Ishikawa (cell line): Measurements from ENCODE around the gene ALDH1L1.

ENCODE experiments used
- CEBPB ChIP-seq: IDR thresholded peaks from 2 replicates; pipeline ENCODE4 v1.6.1; 2012
- CREB1 ChIP-seq: IDR thresholded peaks from 2 replicates; pipeline ENCODE4 v1.6.1; 2012; ENCODE audit warnings: low read depth
- EGR1 ChIP-seq: IDR thresholded peaks from 2 replicates; pipeline ENCODE4 v1.6.1; 2012
- EP300 ChIP-seq: IDR thresholded peaks from 2 replicates; pipeline ENCODE4 v1.6.1; 2012; ENCODE audit warnings: borderline replicate concordance
- FOXM1 ChIP-seq: IDR thresholded peaks from 2 replicates; pipeline ENCODE4 v1.6.1; 2012; ENCODE audit warnings: low read depth, borderline replicate concordance
- MAX ChIP-seq: IDR thresholded peaks from 2 replicates; pipeline ENCODE4 v1.6.1; 2012
- NFIC ChIP-seq: IDR thresholded peaks from 2 replicates; pipeline ENCODE4 v1.6.1; 2012
- RAD21 ChIP-seq: IDR thresholded peaks from 2 replicates; pipeline ENCODE4 v1.6.1; 2012; ENCODE audit warnings: low read depth
- TAF1 ChIP-seq: IDR thresholded peaks from 2 replicates; pipeline ENCODE4 v1.6.1; 2012; ENCODE audit warnings: low read depth, mild to moderate bottlenecking
- TCF12 ChIP-seq: IDR thresholded peaks from 2 replicates; pipeline ENCODE4 v1.6.1; 2012; ENCODE audit warnings: low read depth
- TEAD4 ChIP-seq: IDR thresholded peaks from 2 replicates; pipeline ENCODE4 v1.6.1; 2012
- USF1 ChIP-seq: IDR thresholded peaks from 2 replicates; pipeline ENCODE4 v1.6.1; 2012
- YY1 ChIP-seq: IDR thresholded peaks from 2 replicates; pipeline ENCODE4 v1.6.1; 2012; ENCODE audit warnings: low read depth
- ZBTB7A ChIP-seq: IDR thresholded peaks from 2 replicates; pipeline ENCODE4 v1.6.1; 2012; ENCODE audit warnings: low read depth
- TF ChIP-seq, protein P1 (sequence below): IDR thresholded peaks from 2 replicates; pipeline ENCODE4 v1.6.1; 2012; ENCODE audit warnings: low read depth, mild to moderate bottlenecking

Gene ALDH1L1

GRCh38 chr3:126197854-126198584, 17.6 kb upstream of the ALDH1L1 start:
- TF ChIP-seq ZBTB7A (no peak), RAD21 (peak; percentile 78)

DNA sequence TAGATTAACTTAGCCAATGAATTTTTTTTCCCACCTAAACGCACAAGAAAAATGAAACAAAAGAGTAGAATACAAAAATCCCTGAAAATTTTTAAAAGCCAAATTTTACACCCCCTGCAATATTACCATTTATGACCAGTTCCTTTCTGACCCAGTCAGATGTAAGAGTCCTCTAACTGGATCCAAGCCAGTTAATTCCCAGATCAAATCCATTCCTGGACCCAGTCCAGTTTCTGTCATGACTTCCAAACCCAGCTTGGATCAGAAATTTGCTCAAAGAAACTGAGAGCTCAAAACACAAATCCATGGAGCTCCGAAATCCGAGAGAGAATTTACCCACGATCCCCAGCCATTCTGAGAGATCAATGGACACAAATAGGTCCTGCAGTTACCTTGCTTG, 17.0 kb upstream of the ALDH1L1 start:
- TF ChIP-seq CEBPB (no peak), USF1 (no peak), YY1 (no peak), RAD21 (no peak), FOXM1 (no peak), TEAD4 (no peak), MAX (no peak), TAF1 (no peak), EP300 (no peak), ZBTB7A (no peak), NFIC (no peak), CREB1 (no peak), EGR1 (no peak), TCF12 (no peak)
- TF ChIP-seq, protein P1, sequence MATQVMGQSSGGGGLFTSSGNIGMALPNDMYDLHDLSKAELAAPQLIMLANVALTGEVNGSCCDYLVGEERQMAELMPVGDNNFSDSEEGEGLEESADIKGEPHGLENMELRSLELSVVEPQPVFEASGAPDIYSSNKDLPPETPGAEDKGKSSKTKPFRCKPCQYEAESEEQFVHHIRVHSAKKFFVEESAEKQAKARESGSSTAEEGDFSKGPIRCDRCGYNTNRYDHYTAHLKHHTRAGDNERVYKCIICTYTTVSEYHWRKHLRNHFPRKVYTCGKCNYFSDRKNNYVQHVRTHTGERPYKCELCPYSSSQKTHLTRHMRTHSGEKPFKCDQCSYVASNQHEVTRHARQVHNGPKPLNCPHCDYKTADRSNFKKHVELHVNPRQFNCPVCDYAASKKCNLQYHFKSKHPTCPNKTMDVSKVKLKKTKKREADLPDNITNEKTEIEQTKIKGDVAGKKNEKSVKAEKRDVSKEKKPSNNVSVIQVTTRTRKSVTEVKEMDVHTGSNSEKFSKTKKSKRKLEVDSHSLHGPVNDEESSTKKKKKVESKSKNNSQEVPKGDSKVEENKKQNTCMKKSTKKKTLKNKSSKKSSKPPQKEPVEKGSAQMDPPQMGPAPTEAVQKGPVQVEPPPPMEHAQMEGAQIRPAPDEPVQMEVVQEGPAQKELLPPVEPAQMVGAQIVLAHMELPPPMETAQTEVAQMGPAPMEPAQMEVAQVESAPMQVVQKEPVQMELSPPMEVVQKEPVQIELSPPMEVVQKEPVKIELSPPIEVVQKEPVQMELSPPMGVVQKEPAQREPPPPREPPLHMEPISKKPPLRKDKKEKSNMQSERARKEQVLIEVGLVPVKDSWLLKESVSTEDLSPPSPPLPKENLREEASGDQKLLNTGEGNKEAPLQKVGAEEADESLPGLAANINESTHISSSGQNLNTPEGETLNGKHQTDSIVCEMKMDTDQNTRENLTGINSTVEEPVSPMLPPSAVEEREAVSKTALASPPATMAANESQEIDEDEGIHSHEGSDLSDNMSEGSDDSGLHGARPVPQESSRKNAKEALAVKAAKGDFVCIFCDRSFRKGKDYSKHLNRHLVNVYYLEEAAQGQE: no peak

- TF ChIP-seq CREB1 (no peak), CEBPB (no peak), TAF1 (no peak), FOXM1 (no peak), USF1 (no peak)
Measured at GRCh38 chr3:126194713-126195305, 14.4 kb upstream of the ALDH1L1 start.

GRCh38 chr3:126191246-126191645, 10.9 kb upstream of the ALDH1L1 start:
- TF ChIP-seq YY1 (no peak), ZBTB7A (no peak), RAD21 (no peak), USF1 (no peak), EGR1 (no peak), TEAD4 (no peak), TCF12 (no peak), NFIC (no peak), FOXM1 (no peak), TAF1 (no peak), EP300 (no peak), CREB1 (no peak), MAX (no peak)
- TF ChIP-seq, protein P1: no peak

GRCh38 chr3:126187920-126188319, 7.5 kb upstream of the ALDH1L1 start:
- TF ChIP-seq RAD21 (no peak), FOXM1 (no peak), USF1 (no peak), CEBPB (no peak), EGR1 (no peak)
- TF ChIP-seq, protein P1: no peak
